ENCODE measurements around the gene FLRT2. TPM values are rescaled to one million over a fixed set of nuclear protein-coding genes. Genes with fewer than 3 reads are reported as not detected.

FLRT2 gene
- total RNA-seq, 6 experiments from 2014 or later = 31.1 to 59.0 (median 37.1) TPM

- H3K9me3 Mint-ChIP-seq = no peaks in the 10 kb centered on the region
- H3K27ac Mint-ChIP-seq = peak overlapping the region; percentile 86
- H3K4me1 Mint-ChIP-seq (ENCODE audit: low read depth) = peaks cover 48% of the 10 kb centered on the region
- no peak for TF ChIP-seq CTCF (IDR thresholded peaks at IDR 0.05)
- peak overlapping the region; percentile 82 for H3K4me3 Mint-ChIP-seq
- peaks cover 14% of the 10 kb centered on the region; the same call in 1 of the 2 replicates for H3K36me3 Mint-ChIP-seq (ENCODE audit: low read depth)
- H3K27me3 Mint-ChIP-seq (ENCODE audit: insufficient read depth) = no peaks in the 10 kb centered on the region
- peak; percentile 87 for DNase-seq
These were observed 13.5 kb upstream of the FLRT2 start for GRCh38 chr14:85516239-85517113.

GRCh38 chr14:85517114-85517688 lies 12.7 kb upstream of the FLRT2 start:
- H3K4me3 Mint-ChIP-seq = peak overlapping the region; percentile 82
- H3K27ac Mint-ChIP-seq = peak overlapping the region; percentile 86
- no peaks in the 10 kb centered on the region for H3K9me3 Mint-ChIP-seq
- H3K27me3 Mint-ChIP-seq (ENCODE audit: insufficient read depth) = no peaks in the 10 kb centered on the region
- H3K4me1 Mint-ChIP-seq (ENCODE audit: low read depth) = peaks cover 48% of the 10 kb centered on the region
- DNase-seq = no peak
- H3K36me3 Mint-ChIP-seq (ENCODE audit: low read depth) = peaks cover 11% of the 10 kb centered on the region; the same call in 1 of the 2 replicates
- TF ChIP-seq CTCF (IDR thresholded peaks at IDR 0.05) = no peak

- Mint-ChIP-seq H3K27me3 (ENCODE audit: insufficient read depth) (no peaks in the 10 kb centered on the region), H3K9me3 (no peaks in the 10 kb centered on the region), H3K4me3 (no peak overlapping the region), H3K36me3 (ENCODE audit: low read depth) (peaks cover 6% of the 10 kb centered on the region; the same call in 1 of the 2 replicates), H3K27ac (no peak overlapping the region), H3K4me1 (ENCODE audit: low read depth) (peaks cover 48% of the 10 kb centered on the region)
- TF ChIP-seq CTCF (IDR thresholded peaks at IDR 0.05) = no peak
- DNase-seq = no peak
These were observed 10.2 kb upstream of the FLRT2 start for GRCh38 chr14:85519661-85520305.

- Mint-ChIP-seq H3K4me1 (ENCODE audit: low read depth) (peaks cover 50% of the 10 kb centered on the region), H3K27me3 (ENCODE audit: insufficient read depth) (no peaks in the 10 kb centered on the region), H3K9me3 (no peaks in the 10 kb centered on the region), H3K4me3 (no peak overlapping the region), H3K36me3 (ENCODE audit: low read depth) (peaks cover 6% of the 10 kb centered on the region; the same call in 1 of the 2 replicates), H3K27ac (no peak overlapping the region)
- DNase-seq = no peak
- TF ChIP-seq CTCF (IDR thresholded peaks at IDR 0.05) = no peak
These were observed 9.4 kb upstream of the FLRT2 start for GRCh38 chr14:85520581-85520980.

GRCh38 chr14:85523624-85524023 lies 6.3 kb upstream of the FLRT2 start:
- H3K4me1 Mint-ChIP-seq (ENCODE audit: low read depth) = peaks cover 54% of the 10 kb centered on the region
- no peak for DNase-seq
- no peak overlapping the region for H3K4me3 Mint-ChIP-seq
- no peak overlapping the region for H3K27ac Mint-ChIP-seq
- no peak for TF ChIP-seq CTCF (IDR thresholded peaks at IDR 0.05)
- H3K36me3 Mint-ChIP-seq (ENCODE audit: low read depth) = peaks cover 6% of the 10 kb centered on the region; the same call in 1 of the 2 replicates
- no peaks in the 10 kb centered on the region for H3K9me3 Mint-ChIP-seq
- H3K27me3 Mint-ChIP-seq (ENCODE audit: insufficient read depth) = no peaks in the 10 kb centered on the region; the same call in 1 of the 2 replicates

All from HFFc6 (cell line).